ENCODE data around the gene APOB.
A peak's percentile ranks its signal among the peaks of the same experiment; 100 is the strongest.

The APOB gene, protein sequence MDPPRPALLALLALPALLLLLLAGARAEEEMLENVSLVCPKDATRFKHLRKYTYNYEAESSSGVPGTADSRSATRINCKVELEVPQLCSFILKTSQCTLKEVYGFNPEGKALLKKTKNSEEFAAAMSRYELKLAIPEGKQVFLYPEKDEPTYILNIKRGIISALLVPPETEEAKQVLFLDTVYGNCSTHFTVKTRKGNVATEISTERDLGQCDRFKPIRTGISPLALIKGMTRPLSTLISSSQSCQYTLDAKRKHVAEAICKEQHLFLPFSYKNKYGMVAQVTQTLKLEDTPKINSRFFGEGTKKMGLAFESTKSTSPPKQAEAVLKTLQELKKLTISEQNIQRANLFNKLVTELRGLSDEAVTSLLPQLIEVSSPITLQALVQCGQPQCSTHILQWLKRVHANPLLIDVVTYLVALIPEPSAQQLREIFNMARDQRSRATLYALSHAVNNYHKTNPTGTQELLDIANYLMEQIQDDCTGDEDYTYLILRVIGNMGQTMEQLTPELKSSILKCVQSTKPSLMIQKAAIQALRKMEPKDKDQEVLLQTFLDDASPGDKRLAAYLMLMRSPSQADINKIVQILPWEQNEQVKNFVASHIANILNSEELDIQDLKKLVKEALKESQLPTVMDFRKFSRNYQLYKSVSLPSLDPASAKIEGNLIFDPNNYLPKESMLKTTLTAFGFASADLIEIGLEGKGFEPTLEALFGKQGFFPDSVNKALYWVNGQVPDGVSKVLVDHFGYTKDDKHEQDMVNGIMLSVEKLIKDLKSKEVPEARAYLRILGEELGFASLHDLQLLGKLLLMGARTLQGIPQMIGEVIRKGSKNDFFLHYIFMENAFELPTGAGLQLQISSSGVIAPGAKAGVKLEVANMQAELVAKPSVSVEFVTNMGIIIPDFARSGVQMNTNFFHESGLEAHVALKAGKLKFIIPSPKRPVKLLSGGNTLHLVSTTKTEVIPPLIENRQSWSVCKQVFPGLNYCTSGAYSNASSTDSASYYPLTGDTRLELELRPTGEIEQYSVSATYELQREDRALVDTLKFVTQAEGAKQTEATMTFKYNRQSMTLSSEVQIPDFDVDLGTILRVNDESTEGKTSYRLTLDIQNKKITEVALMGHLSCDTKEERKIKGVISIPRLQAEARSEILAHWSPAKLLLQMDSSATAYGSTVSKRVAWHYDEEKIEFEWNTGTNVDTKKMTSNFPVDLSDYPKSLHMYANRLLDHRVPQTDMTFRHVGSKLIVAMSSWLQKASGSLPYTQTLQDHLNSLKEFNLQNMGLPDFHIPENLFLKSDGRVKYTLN (N-terminal part only)

DNA sequence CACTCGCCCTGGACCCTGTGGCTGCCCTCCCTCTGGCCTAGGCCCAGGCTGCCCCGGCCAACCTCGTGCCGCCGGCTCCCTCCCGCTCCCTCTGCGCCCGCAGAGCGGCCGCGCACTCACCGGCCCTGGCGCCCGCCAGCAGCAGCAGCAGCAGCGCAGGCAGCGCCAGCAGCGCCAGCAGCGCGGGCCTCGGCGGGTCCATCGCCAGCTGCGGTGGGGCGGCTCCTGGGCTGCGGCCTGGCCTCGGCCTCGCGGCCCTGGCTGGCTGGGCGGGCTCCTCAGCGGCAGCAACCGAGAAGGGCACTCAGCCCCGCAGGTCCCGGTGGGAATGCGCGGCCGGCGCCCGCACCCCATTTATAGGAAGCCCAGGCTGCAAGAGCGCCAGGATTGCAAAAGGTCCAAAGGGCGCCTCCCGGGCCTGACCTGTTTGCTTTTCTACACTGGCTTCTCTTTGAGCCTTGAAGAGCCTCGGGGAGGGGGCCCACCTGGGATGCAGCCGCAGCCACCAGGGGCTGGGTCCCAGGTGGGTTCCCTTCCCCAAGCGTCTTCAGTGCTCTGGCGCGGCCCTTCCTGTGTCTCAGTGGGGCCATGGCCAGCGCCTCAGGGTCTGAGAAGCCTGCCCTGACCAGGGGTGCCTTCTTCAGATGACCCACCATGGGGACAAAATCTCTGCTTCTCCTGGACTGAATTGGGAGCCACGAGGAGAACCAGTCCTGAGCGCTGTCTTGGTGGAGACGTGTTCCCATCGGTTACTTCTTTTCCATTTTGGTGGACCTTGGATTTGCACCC is at the start of gene APOB:
TSS of gene APOB (minus strand) at position 330 of the 789 bp plus-strand sequence. CDS start at position 202, 128 bp downstream.
- FAIRE-seq (no peak), DNase-seq (ENCODE audit: low spot score) (no peak)

DNA sequence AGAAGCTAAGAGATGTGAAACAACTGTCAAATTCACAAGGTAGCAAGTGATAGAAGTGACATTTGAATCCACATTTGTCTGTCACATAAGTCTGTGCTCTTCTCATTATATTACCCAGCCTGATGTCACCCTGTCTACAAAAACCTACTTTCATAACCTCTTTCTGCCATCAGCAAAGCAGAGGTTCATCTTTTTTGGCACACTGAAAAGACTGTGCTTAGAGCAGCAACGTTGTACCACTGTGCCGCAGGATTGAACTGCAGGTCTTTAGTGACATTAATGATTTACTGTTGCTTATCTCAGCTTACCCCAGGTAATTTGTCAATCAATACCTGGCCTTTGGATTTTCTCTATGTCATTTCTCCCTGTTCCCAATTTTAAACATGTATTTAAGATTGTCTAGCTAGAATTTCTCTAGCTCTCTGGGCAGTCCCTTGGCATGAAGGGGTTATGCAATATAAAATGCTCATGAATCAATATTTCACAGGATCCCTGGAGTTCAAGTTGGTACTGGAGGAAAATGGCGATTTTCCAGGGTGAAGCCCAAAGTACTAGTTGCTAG is 48.5 kb upstream of the APOB start:
- no peak for DNase-seq (ENCODE audit: low spot score)
- FAIRE-seq: no peak

DNA sequence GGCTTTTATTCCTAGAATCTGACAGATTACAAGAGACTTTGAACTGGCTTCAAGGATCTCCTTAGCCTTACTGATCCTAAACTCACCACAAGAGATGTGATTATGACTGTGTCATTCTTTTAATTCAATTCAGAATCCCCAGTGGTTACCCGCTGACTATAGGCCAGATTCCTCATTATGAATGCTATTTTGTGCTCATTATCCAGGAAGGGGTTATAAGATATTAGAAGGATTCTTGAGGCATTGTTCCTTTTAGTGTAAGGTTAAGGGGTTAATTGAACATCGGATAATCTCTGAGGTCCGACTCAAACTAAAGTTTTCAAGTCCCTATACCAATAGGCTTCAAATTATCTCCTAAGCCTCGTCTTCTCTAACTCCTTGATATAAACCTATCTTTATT is 40.5 kb upstream of the APOB start:
- no peak for FAIRE-seq

DNA sequence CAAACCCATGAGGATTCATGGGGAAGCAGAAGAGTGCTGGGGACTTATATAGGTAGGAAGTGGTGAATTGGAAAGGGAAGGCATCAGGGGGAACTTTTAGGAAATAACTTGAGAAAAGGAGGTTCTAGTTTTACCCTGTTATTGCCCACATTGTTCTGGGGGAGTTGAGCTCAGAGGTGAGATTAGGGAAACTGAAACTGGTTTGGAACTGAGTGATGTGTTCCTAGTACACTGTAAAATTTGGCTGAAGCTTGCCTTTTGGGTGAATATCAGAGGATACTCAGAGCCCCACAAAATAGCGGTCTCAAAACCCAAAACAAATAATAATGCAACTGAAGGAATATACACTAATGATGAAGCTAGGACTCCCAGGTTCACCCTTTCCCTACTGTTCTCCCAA is 39.6 kb upstream of the APOB start:
- FAIRE-seq (no peak), DNase-seq (ENCODE audit: low spot score) (no peak)

More for the DNA sequence above, 40.5 kb upstream of the APOB start:
- no peak for DNase-seq (ENCODE audit: low spot score)

DNA sequence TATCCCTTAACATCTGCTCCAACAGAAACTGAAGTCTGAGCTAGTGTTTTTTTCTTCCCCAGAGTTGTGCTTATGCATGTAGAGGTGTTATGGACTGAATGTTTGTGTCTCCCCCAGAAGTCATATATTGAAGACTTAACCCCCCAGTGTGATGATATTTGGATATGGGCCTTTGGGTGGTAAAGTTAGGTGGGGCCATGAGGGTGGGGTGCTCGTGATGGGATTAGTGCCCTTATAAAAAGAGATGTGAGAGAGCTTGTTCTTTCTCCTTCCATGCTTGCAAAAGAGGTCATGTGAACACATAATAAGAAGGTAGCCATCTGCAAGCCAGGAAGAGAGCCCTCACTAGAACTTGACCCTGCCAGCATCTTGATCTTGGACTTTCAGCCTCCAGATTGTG is 34.4 kb upstream of the APOB start:
- FAIRE-seq (no peak), DNase-seq (ENCODE audit: low spot score) (no peak)

DNA sequence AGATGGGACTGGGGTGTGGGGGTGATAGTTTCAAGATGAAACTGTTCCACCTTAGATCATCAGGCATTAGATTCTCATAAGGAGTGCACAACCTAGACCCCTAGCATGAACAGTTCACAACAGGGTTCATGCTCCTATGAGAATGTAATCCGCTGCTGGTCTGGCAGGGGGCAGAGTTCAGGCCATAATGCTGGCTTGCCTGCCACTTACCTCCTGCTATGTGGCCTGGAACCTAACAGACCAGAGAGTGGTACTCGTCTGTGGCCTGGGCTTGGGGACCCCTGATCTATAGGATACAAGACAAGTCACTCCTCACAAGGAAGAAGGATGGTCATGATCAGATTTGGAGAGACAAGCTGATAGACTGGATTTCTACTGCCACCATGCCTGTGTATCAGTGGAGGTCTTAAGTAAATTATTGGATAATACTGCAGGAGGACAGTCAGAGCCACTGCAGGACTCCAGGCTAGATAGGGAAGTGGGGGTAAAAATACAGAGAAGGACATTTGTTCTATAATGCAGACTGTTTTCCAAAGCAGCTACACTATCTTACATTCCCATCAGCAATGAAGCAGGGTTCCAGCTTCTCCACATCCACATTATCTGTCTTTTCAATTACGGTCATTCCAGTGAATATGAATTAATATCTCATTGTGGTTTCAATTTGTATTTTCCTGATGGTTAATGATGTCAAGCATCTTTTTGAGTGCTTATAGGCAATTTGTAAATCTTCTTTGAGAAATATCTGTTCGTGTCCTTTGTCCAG is 28.8 kb upstream of the APOB start:
- FAIRE-seq (peak; percentile 67), DNase-seq (ENCODE audit: low spot score) (no peak)

DNA sequence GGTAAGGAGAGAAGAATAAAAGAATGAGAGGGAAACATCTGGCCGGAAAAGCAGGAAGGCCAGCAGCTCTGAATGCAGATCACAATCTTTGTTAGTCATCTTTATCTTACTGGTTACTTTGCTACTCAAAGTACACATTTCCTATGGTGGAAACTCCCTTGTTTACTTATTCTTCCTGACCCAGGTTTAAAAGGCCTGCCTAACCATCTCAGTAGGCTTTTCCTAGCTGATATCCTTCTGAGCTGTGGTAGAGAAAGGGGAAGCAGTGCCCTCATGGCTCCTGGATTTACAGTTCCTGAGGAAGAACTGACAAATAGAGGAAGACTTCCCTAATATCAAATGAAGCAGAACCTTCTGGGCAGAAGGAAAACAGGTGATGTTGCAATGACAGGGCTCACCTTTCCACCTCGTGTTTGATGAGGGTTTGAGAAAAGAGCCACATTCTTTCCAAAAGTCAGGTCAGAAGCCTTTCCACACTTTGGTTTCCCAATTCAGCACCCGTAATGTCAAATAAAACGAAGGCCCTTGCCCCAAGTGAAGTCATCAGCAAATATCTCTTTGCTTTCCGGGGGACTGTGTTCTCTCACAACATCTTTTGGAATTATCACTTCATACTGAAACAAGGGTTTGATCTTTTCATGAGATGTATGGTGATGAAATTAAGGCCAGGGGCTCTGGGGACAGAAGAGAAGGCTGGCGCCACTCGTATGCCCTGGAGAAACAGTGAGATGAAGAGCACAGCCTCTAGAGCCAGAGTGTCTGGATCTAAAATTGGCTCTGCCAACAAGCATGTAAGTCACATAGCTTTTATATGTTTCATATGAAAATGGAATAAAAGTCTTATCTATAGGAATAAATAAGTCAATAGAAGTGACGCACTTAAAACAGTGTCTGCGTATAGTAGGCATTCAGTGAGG is 26.7 kb upstream of the APOB start:
- DNase-seq (ENCODE audit: low spot score): no peak

DNA sequence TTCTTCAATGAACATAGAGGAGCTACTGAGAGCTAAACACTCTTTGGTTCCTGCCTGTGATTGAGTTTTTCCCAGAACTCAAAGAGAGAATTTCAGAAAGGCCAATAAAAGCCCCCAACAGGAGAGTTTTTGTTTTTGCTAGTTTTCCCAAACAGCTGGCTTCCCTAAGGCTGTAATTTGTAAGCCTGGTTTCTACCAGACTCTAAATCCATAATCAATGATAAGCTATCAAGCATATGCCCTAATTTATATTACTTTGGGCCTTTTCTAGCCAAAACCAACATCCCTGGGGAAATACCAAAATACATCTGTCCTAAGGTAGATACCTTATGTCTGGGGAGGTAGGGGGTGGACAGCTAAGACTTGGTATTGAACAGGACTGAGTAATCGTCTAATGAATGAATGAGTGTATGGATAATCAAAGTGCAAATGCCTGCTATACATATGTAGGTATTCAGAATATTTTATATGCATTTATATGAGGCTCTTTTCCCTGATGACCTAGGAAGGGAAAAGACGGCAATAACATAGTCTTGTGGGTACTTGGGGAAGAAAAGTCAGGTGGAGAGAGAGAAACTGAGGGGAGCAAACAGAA is 26.0 kb upstream of the APOB start:
- FAIRE-seq: no peak
- no peak for DNase-seq (ENCODE audit: low spot score)

More for the DNA sequence above, 26.7 kb upstream of the APOB start:
- no peak for FAIRE-seq

DNA sequence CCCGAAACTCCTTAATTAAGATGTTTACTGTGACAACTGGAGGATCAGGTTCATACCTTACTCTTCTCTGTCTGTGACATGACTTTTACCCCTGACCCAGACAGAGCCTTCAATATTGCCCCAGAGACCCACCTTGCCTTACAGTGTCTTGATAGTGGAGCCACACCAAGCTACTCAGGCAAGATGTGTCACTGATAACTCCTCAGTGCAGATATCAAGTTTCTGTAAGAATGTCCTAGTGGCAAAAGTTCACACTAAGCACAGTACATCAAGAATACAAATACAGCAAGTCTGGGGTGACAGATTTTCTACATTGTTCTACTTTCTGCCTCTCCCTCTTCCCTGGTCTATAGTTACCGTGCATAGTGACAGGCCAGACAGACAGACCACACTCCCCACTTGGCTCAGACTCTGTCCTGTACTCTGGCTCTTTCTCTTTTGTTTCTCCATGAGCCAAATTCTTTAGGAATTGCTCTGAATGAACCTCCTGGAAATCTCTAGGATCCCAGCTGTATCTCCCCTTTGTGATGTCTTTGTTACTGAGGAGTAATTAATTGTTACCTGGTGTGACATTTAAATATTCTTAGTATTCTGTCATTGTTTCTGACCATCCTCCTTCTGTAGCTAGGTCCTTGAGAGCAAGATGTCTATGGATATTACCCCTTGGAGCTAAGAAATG is 24.1 kb upstream of the APOB start:
- DNase-seq (ENCODE audit: low spot score) (no peak), FAIRE-seq (peak; percentile 9)

DNA sequence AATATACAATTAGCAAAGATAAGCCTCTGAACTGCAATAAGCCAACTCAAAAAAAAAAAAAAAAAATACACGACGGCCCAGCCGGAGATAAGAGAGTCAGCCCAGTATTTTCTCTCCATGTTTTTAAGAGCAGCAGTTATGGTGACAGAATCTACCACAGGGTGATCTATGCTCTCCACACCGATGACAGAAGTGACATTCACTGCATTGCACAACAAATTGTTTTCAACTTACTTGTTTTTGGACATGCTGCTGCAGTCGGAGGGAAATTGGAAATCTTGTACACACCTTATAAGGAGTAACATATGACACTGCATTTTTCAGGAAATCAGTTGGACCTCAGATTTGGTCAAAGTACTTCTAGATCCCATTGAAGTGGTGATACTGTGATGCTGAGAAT is 23.3 kb upstream of the APOB start:
- FAIRE-seq (no peak), DNase-seq (ENCODE audit: low spot score) (no peak)

DNA sequence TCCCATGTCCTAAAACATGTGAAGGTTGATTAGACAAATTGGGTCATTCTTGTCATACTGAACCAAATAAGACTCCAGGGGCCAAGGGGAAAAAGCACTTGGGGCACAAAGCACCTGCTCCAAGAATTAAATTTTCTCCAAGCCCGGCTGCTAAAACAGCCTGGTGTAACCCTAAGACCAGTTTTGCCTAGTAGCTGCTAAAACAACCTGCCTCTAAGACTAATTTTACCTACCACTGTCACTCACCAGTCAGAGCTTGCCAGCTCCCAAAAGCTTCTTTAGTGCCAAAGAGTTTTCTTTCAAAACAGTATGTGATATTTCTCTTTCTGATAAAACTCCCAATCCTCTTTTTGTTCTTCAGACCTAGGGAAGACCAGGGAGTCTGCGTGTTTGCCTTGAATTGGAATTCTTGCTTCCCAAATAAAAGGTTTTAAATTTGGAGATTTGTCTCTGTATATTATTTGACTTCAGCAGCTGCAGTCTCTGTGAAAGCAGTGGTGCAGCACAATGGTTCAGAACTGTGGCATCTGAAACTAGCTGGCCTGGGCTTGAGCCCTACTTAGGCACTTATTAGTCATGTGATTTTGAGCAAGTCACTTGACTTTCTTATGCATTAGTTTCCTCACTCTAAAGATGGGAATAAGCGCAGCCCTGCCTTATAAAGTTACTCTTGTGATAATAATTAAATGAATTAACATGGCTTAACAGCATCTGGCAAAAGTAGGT is 16.2 kb upstream of the APOB start:
- FAIRE-seq (no peak), DNase-seq (ENCODE audit: low spot score) (no peak)

DNA sequence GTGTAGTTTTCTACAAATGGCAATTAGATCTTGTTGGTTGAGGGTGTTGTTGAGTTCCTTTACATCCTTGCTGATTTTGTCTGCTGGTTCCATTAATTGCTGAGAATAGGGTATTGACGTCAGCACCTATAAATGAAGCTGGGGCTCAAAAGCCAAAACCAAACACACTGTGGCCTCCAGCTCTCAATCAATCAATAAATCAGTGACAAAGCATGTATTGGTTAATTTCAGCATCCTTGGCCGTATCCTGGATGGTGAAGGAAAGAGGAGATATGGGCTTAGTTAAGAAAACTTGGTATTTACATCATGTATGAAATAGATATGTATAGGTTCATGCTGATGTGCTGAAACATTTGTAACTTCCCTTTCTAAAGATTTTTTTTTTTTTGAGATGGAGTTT is 13.2 kb upstream of the APOB start:
- FAIRE-seq (no peak), DNase-seq (ENCODE audit: low spot score) (no peak)

DNA sequence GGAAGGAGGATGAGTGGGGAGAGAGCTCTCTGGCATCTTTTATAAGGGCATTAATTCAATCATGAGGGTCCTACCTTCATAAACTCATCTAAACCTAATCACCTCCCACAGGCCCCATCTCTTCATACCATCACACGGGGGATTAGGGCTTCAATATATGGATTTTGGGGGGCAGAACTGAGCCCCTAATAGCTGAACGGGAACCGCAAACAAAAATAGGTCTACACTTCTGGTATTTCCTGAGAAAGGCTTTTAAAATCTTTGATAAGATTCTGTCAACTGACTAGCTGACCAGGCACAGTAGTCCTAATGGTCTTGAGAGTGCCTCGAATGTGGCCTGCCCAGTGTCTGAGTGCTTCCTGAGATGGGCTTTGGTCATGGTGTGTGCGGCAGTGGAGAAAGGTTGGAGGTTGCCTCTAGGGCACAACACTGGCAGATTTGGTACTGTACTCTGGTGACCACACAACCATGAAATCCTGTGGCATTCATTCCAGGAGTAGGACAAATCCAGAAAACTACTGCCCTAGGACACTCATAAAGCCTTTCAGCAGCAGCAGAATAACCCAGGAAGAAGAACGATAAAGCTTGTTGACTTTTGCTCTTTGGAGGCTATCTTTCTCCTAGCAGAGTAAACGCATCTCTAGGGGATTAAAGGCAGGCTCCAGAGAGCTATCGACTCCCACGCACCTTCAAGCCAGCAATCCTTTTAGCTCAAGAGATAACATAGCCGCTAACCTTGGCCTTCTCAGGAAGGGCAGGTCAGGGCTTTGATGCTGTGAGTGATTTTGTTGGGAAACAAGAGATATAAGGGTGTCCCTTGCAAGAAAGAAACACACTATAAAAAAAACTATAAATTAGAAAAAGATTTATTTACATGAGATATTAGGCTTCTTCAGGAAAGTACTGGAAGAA is 12.3 kb upstream of the APOB start:
- FAIRE-seq (no peak), DNase-seq (ENCODE audit: low spot score) (no peak)

DNA sequence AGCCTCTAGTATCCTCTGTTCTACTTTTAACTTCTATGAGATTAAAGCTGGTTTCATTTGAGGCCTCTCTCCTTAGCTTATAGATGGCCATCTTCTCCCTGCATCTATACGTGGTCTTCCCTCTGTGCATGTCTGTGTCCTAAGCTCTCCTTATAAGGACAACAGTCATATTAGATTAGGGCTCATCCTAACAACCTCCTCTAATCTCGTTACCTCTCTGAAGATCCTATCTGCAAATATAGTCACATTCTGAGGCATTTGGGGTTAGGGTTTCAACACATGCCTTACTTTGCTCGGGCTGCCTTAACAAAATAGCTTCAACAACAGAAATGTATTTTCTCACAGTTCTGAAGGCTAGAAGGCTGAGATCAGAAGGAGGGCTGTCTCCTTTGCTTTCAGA is 11.6 kb upstream of the APOB start:
- no peak for DNase-seq (ENCODE audit: low spot score)
- FAIRE-seq: no peak

DNA sequence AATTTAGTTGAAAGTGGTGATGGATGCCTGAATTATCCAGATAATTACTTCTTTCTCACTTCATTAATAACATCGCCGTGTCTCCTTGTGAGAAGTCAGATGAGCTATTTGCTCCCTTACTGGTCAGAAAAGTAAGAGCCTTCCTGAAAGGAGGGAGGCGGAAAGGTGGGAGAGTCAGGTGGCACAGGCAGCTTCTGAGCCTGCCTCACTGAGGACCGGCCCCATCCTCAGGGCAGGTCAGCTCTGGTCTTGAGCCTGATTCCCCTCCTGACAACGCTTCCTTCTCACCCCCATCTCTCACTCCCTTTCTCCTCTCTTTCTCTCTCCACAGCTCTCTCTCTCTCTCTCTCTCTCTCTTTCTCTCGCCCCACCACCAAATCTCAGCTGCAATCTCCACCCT is 10.1 kb upstream of the APOB start:
- no peak for DNase-seq (ENCODE audit: low spot score)
- no peak for FAIRE-seq

DNA sequence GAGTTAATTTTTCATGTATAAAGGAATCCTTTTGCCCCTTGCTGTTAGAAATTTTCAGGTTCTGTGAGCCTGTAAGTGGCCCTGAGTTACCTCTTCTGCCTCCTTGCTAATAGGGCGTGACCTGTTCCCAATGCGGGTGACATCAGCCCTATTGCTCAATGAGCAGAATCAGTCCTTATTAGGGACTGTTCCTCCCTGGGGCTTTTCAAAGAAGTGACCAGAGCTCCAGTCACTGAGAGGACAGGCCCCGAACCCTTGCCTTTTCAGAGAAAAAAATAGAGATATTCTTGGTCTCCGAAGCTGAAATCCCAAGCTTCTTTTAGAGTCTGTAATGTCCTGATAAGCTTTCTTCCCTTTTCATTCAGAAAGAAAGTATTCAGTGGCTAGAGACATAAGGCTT is 8.2 kb upstream of the APOB start:
- FAIRE-seq (no peak), DNase-seq (ENCODE audit: low spot score) (no peak)
